ENCODE results near the gene DCAF5.

The DCAF5 gene

DNA sequence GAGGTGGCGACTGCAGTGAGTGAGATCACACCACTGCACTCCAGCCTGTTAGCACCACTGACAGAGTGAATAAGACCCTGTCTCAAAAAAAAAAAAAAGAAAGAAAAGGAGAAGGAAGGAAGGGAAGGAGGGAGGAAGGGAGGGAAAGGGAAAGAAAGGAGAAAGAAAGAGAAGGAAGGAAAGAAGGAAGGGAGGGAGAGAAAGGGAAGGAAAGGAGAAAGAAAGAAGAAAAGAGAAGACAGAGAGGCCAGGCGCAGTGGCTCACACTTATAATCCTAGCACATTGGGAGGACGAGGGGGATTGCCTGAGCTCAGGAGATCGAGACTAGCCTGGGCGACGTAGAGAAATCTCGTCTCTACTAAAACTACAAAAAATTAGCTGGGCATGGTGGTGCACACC, 13.2 kb downstream of the DCAF5 start:
- DNase-seq = no peak

DNA sequence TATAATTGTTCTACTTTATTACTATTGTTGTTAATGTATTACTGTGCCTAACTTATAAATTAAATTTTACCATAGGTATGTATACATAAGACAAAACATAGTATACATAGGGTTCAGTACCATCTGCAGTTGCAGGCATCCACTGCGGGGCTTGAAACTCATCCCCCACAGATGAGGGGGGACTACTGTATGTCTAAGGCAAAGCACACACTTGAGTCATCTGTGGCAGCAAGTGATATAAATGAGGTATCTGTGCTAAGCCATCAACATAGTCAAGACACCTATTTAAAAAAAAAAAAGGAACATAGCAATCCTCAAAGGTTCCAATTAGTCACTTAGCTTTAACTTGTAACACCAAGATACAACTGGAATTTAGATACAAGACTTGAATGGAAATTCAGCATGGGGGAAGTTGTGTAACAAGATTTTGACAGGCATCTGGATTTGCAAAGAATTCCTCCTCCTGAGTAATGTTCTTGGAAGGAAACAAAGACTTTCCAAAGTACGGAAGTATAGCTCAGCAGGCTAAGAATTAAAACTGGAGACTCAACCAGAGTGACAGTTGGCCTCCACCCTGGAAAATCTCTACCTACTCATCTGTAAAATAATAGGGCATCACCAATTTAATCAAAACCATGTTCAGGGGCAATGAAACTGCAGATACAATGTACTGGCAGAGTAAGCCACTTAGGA, 14.9 kb downstream of the DCAF5 start:
- no peak for DNase-seq

DNA sequence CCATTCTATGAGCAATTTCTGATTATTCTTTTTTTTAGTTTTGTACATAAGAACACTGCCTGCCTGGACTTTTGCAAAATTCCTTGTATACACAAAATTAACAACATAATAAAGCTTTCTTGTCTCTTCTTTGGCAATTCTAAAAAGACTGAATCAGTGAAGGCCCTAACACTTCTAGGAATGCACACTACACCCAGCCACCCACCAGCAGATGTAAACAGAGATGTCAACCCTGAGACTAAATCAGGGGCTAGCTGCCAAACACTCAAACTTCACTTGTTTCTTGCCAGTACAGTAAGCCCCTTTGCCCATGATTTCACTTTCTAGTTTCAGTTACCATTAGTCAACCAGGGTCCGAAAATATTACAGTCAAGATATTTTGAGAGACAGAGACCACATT, 15.5 kb downstream of the DCAF5 start:
- no peak for DNase-seq

GRCh38 chr14:69135133-69135532, 17.8 kb downstream of the DCAF5 start:
- no peak for DNase-seq

DNA sequence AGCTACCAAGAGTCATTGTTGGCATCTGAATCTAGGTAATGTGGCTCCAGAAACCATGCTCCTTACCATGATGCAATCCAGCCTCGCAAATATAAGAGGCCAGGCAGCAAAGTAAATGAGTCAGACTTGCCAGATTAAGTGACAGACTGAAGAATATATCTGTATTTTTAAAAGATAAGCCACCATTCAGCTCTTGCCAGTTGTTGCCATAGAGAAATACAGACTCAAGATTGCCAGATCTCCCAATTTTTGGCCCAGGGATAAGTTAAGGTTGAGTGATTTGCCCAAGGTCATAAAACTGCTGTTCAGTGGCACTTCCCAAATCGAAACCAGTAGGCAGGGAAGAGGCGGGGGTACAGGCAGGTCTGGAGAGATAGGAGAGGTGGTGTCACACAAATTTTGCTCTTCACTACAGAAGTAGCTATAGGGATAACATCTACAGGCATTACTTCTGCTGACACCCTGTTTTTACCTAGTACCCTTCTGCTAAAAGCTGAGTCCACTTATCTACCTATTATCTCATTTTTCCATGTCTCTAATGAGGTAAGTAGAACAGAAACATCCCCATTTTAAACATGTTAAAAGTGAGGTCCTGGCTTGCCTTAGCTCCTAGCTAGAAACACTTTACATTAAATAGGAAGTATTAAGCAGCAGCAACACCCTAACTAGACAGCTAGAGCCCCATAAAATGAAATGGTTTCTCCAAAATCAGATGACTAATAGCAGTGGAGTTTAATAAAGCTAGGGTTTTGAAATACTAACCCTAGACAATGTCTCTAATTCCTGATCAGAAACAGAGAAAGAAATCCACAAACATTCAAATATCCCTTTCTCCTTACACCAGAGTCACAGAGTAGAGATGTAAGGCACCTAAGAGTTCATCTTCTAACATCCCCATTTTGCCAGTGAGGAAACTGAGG, 19.5 kb downstream of the DCAF5 start:
- DNase-seq = no peak

DNA sequence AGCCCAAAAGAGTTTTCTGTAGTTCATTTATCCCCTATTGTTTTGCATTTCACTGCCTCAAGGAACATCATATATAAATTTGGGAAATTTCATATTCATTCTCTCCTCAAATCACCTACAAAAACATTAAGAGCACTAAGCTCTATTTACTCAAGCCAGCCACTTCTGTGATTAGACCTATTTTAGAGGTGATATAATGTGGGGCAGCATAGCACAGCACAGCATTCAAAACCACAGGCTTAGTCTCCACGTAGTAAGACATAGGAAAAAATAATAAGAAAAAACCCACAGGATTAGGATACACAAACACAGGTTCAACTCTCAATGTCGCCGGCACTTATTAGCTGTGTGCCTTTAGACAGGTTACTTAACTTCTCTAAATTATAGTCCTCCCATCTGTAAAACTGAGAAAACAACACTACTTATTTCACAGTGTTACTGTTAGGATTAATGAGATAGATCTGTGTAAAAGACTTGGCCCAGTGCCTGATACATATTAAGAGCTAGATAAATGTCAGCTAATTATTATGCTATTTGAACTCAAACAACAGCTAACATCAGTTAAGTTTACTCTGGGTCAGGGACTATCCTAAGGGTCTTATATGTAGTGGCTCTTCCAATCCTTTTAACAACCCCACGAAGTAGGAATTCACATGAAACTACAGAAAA, 20.3 kb downstream of the DCAF5 start:
- no peak for DNase-seq

GRCh38 chr14:69131176-69131575, 21.7 kb downstream of the DCAF5 start:
- DNase-seq = no peak

- DNase-seq = peak; percentile 72
Observed at GRCh38 chr14:69129264-69129880, 23.5 kb downstream of the DCAF5 start.

DNA sequence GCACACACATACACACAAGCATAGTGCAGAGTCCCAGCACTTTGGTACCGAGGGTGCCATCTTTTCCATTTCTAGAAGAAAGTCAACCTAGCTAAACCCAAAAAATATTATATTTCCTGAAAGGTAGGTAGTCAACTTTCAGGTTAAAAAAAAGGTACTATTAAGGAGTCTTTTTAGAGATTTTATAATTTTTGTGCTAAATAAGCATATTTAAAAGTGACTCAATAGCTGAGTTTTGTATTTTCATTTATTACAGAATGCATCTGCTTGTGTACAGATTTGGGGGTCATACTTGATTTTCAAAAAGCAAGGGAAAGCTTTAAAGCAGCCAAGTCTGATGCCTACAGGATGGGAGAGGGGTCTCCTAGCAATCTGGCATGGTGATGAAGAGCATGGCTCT, 34.6 kb downstream of the DCAF5 start:
- DNase-seq = no peak

GRCh38 chr14:69117020-69117767, 35.7 kb downstream of the DCAF5 start:
- DNase-seq = no peak

GRCh38 chr14:69115407-69116185, 37.3 kb downstream of the DCAF5 start:
- no peak for DNase-seq

- DNase-seq = no peak
Observed at GRCh38 chr14:69114763-69115162, 38.2 kb downstream of the DCAF5 start.

DNA sequence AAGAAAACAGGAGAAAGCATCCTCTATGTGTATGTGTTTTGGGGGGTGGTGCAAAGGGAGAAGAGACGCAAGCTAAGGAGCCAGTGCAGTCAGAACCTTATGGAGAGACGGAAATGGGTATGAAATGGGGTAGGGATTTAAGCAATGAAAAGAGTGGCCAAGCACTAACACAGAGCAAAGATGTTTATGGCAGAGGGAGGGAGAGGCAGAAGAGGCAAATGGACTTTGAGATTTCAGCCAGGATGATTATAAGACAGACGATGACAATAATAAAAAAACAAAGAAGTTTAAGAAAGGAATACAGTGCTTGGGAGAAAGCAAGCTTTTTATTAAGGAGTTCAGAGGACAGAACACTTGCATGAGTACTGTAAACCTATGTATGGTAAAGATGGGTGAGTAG, 44.6 kb downstream of the DCAF5 start:
- no peak for DNase-seq

- peak; percentile 51 for DNase-seq
Observed at GRCh38 chr14:69107407-69108003, 45.4 kb downstream of the DCAF5 start.

DNA sequence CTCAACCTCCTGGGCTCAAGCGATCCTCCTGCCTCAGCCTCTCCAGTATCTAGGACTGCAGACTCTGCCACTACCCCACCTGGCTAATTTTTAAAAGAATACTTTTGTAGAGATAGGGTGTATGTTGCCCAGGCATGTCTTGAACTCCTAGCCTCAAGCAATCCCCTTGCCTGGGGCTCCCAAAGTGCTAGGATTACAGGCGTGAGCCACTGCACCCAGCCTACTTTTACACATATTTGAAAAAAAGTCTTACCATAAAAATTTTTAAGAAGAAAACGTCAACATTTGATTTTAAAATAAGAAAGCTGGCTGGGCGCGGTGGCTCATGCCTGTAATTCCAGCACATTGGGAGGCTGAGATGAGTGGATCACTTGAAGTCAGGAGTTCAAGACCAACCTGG, 46.5 kb downstream of the DCAF5 start:
- no peak for DNase-seq

DNA sequence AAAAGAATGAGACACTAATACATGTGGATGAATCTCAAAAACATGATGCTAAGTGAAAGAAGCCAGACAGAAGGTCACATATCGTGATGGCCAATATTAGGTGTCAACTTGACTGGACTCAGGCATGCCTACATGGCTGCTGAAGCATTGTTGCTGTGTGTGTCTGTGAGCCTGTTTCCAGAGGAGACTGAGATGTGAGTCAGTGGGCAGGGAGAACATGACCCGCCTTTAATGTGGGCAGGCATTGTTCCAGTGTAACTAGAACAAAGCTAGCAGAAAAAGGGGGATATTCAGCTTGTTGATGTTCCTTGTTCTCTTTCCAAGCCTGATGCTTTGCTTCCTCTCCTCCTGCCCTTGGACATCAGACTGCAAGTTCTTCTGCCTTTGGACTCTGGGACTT, 47.6 kb downstream of the DCAF5 start:
- no peak for DNase-seq

DNA sequence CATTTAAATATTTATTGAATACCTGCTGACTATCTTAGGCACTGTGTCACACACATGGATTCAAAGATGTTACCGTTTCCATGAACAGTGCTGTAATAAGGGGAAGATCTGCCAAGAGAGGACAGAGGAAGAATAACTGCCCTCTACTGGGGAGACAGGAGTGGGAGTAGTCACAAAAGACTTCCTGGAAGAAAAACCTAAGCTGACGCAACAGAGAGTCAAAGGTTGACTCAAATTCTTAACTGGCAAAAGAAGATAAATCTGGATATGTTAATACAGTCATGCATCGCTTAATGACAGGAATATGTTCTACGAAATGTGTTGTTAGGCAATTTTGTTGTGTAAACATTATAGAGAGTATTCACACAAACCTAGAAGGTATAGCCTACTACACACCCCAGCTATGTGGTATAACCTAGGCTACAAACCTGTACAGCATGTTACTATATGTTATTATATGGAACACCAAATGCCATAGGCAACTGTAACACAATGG, 51.5 kb downstream of the DCAF5 start:
- DNase-seq = no peak

DNA sequence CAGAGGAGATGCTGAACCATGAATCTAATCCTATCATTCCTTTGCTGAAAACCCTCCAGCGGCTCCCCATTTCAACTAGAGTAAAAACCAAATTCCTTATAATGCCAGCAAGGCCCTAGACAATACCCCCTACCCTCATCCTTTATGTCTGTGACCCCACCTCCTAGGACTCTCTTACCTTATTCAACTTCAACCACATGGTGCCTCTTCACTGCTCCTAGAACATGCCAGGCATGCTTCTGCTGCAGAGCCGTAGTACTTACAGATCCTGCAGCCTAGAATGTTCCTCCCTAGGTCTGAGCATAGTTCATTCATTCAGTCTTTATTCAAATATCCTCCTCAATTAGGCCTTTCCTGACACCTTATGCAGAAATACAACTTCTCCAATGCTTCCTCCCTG, 54.9 kb downstream of the DCAF5 start:
- DNase-seq = no peak

- DNase-seq = no peak
Observed at GRCh38 chr14:69096781-69097475, 56.0 kb downstream of the DCAF5 start.

DNA sequence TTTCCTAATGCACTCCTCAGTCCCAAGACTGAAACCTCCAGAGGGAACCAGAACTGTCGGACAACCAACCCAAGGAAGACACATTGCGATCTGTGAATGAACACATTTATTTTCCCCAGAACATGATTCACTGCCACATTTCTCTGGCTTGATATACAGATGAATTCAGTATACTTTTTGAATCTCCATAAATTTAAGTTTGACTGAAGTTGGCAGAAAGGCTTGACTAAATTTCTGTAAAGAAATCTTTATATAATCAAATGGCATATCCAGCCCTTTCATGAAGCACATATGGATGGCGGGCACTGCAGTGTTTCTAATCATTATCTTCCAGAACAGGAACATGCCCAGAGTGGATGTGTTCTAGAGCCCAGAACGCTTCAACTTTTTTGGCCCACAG, 56.7 kb downstream of the DCAF5 start:
- DNase-seq = no peak

Data from right forelimb (tissue), 1 donor.